DMS114 treated with DMSO at 0.1 percent for 48 hours (cell line): ENCODE measurements around the gene SMOC2.
"Not testable (repeated sequence)": the region's sequence is repeated elsewhere in the genome, so short reads cannot be mapped to it uniquely, and the experiment has no call there.

Source experiments
- DNase-seq: peaks from one replicate; lab custom pipeline; 2025; ENCODE audit not compliant: unreplicated experiment; lab: John Stamatoyannopoulos, UW

SMOC2 gene

DNA sequence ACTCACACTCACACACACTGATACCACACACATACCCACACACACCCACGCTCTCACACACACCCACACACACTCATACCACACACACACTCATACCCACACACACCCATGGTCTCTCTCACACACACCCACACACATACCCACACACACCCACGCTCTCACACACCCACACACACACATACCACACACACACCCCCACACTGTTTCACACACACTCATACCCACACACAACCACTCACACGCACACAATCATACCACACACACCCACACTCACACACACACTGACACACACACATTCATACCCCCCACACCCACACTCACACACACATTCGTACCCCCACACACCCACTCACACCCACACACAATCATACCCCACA lies 158.1 kb downstream of the SMOC2 start:
- no peak for DNase-seq

DNA sequence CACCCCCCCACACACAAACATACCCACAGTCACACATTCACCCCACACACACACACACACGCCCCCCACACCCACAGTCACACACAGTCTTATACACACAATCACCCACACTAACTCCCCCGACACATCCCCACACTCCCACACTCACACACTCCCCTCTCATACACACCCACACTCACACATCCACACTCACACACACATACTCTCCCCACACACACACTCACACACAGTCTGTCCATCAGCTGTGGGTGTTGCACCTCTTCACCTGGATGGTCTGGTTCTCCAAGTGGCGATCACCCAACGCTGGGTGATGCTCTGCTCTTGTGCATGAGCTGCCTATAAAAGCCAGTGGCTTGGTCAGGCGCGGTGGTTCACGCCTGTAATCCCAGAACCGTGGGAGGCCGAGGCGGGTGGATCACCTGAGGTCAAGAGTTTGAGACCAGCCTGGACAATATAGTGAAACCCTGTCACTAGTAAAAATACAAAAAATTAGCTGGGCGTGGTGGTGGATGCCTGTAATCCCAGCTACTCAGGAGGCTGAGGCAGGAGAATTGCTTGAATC lies 158.9 kb downstream of the SMOC2 start:
- no peak for DNase-seq

DNA sequence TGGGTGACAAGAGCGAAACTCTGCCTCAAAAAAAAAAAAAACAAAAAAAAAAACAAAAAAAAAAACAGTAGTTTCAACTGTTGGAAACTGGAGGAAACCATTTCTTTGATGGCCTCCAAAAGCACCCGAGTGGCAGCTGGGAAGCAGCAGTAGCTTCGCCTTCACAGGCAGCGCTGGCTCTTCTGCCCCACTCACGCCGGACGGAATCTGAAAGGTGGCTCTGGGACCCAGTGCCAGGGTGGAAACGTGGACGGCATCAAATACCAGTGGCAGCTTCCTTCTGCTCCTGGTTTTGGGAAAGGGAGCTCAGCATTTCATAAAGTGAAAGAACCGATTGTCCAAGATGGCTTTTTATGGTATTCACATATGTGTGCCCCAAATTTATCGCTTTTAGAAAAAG lies 159.4 kb downstream of the SMOC2 start:
- DNase-seq: no peak

DNA sequence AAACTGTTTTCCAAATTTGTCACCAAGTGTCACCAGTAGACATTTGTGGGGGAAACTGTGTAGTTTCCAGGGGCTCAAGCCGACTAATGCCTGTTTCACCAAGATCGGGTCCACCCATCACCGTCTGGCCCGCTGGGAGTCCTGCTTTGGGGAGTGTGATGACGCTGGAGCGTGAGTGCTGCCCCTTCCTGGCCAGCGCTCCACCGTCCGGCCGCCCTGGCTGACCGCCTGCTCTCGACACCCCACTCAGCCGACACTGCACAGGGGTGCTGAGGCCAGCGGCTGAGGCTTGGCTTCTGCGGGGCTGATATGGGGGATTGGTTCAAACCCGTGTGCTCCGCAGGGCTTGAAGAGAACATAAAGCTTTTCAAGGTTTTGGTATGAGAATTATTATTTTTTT lies 160.1 kb downstream of the SMOC2 start:
- DNase-seq: no peak

DNA sequence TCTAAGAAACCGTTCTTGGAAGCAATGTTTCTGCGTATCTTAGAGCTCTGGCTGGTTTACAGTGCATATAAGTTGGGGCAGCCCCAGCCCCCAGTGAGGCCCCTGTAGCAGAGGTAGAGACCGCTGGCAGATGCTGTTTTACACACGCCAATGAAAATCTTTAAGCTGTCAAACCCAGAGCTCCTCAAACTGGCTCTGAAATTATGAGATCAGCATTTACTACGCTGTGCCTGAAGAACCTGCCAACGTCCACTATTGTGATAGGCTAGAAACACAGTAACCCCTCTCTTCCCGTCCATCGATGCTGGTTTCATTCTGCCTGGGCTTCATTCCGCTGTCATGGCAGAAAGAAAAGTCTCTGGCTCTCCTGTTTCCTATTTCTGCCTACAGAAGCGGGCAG lies 160.6 kb downstream of the SMOC2 start:
- no peak for DNase-seq

DNA sequence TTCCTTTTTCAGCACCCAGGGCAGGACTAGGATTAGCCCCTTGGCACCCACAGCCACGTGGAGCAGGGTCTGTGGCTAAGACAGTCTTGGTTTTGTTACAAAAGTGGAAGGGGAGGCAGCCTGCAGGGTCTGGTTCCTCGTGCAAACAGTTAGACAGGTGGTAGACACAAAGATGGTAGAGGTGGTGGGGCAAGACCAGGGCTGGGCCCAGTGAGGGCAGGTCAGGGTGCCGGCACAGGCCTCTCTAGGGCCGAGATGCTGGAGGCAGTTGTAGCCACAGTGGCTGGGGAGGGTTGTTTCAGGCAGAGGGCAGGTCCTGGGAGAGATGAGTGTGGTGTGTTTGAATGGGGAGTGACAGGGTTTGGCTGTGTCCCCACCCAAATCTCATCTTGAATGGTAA lies 161.6 kb downstream of the SMOC2 start:
- DNase-seq: no peak

DNA sequence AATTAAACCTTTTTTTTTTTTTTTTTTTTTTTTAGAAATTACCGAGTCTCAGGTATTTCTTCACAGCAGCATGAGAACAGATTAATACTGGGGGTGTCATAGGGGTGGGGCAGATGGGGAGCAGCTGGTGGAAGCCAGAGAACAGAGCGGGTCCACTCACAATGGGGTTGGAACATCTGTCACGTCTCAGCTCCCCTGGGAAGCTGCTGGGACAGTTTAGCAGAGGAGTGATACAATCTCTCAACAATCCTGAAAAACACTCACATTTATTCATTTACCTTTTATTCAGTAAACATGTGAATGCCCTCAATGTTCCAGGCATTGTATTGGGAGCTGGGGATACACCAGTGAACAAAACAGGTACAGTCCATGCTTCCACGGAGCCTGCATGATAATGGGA lies 162.2 kb downstream of the SMOC2 start:
- DNase-seq: no peak

DNA sequence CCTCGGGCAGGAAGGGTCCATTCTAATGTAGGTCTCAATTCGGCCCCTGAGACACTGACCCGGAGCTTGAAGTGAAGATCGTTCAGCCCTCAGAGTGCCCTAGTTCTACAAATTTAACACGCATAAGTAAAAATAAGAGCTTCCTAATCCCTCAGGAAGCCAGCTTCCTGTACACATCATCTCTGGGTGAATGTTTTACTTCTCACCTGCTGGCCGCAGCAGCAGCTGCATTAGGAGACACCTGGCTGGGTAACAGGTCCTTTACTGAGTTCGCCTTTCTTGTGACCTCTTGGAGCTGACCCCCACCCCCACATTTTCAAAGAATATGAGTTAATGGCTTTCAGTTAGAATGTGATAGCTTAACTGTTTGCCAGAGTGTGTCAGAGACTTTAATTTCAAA lies 165.0 kb downstream of the SMOC2 start:
- DNase-seq: no peak

DNA sequence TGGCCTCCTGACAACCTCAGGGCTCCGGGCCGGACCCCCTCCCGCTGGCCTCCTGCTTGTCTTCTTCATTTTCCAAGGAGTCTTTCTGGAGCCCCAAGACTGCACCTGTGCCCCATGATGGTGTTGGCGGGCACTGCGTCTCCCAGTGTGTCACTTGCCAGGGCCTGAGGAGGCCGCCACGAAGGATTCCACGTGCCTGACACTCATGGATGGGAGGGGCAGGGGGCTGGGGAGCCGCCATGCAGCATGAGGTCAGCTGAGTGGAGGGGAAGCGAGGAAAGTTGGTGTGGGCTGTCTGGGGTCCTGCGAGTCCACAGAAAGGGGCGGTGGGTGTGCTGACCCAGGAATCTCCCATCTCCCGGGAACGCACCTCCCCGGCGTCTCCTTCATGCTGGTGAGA lies 165.7 kb downstream of the SMOC2 start:
- no peak for DNase-seq

DNA sequence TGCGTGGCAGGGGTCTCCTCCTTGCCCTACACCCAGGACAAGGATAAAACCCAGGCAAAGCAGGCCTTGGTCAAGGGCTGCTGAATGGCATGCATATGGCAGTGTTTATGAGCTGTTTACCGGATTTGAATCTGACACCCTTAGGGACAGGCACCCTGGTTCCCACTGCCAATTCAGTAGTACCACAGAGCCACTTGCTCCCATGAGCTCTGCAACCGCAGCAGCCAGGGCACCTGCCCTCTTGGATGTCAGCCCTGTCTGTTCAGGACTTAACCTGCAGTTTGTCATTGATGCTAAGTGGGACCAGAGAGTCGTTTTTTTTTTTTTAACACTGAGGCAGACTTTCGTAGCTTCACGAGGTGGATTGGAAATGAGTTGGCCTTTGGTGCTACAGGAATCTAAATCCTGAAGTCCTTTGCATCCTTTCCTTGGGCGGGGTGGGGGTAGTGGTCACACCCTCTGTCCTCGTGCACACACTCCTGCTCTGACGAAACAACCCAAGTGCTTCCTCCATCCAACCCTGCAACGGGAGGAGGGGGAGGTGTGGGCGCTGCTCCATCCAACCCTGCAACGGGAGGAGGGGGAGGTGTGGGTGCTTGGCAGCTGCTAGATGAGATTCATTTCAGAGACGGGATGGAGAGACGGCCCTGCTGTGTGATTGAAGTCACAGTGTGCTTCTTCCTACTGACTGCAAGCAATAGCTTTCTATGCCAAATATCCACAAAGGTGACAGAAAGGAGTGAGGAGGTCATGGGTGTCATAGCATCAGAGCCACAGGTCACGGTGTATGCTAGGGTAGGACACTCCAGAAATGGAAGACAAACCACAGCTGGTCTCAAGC lies 166.5 kb downstream of the SMOC2 start:
- no peak for DNase-seq

DNA sequence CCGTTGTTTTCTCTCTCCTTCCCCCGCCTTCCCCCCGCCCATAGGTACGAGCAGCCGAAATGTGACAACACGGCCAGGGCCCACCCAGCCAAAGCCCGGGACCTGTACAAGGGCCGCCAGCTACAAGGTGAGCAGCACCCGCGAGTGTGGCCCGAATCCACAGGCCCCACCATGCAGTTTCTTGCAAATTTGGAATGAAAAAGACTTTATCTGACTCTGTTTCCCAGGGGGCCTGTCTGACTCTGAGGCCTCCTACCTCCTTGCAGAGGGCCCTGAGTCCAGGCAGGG lies 167.1 kb downstream of the SMOC2 start:
- no peak for DNase-seq

DNA sequence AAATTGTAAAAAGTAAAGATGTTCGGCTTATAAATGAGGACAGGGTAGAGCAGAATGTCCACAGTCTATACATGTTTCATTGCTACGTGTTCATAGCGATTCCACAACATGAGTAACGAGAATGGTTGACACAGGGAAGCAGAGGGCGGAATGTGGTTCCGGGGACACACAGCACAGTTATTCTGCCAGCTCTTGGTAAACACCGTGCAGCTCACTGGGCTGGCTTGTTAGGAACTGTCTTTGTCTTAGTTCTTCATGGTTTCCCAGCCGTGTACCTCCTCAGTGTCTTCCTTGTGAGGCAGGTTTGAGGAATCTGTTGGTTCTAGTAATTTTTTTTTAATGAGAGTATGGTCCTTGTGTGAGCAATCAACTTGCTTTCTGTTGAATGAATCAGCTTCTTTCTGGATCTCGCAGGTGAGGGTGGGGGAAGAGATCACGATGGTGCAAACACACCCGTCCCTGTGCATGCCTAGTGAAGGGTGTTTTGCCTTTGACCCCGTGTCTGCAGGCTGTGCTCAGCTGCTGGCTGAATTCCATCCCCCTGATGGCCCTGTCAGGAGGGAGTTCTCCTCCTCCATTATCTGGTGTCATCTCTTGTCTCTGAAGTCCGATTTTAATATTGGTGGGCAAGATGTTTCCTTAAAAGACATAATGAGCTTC lies 168.2 kb downstream of the SMOC2 start:
- DNase-seq: no peak

DNA sequence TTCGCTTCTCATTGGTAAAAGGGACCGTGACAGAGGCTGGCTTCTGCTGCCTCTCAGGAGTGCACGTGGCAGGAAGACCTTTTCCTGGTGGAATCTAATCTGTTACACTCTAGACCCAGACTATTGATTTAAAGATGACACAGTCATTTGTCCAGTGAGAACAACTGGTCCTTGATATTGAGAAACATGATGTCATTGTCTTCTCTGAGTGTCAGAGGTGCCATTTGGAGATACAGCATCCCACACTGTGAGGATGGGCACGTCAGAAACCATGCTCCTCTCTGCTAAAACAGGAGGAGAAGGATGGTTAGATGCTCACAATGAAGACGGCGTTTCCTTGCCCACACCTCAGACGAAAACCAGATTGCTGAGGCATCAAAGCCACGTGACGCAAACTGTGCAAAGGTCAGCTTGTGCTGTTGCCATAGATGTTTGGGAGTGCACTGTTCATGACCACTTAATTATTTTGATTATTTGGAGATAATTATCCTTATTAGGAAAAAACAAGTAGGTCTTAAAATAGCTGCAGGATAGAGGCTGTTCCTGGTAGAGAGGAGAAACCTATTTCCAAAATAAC lies 169.0 kb downstream of the SMOC2 start:
- DNase-seq: no peak

DNA sequence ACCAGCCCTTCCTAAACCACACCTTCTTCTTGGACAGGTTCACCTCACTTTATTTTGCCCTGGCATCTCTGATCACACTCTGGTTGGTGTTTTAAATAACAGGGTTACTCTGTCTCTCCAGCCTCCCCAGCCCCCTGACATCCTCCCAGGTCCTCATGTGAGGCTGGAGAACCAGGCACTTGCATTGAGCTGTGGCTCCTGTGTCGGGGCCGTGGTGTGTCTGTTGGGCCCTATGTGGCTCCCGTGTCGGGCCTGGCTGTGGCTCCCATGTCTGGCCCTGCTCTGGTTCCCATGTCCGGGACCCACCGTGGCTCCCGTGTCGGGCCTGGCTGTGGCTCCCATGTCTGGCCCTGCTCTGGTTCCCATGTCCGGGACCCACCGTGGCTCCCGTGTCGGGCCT lies 170.0 kb downstream of the SMOC2 start:
- DNase-seq: not testable (repeated sequence)

DNA sequence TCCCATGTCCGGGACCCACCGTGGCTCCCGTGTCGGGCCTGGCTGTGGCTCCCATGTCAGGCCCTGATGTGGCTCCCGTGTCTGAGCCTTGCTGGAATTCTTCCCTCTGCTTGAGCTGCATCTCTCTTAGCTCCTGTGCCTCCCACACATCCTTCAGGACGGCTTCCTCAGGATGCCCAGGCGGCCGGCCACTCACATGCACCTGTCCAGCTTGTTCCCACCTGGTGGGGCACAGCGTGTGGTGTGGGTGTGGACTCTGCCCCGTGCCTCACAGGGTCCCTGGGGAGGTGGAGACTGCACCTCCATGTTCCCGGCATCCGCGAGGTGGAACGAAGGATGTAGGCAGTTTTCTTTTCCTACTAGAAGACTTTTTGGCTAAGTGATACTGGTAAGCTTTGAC lies 170.7 kb downstream of the SMOC2 start:
- DNase-seq: no peak

DNA sequence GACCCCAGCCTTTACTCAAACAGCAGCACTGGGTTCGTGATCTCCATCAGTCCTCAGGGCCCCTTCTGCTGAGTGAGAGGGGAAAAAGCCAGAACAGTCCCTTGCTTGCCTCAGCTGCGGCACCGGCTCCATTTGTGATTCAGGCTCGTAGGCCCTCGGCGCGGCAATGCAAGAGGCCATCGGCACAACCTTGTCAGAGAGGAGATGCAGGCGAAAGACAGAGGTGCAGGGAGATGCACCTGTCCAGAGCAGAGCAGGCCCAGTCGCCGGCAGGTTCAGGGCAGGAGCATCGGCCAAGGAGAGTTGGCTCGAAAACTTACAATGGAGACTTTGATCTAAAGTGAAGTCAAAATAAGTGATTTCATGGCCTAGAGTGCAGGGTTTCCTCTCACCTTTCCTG lies 171.6 kb downstream of the SMOC2 start:
- no peak for DNase-seq

DNA sequence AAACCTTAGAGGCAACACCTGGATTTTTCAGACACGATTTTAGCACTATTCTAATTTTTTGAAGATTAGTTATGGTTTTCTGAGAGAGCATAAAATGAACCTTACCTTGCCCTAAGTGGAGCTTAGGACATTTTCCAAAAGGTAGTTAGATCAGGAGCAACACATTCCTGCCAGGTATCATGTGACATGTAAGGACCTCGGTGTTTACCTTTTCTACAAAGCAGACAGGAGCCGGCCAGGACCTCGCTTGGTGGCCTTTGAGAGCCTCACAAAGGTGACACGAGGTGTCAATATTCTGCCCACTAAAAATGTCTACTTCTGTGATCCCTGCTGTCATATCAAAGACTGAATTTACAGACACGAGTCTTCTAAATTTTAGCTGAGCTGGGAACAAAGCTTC lies 174.9 kb downstream of the SMOC2 start:
- no peak for DNase-seq

DNA sequence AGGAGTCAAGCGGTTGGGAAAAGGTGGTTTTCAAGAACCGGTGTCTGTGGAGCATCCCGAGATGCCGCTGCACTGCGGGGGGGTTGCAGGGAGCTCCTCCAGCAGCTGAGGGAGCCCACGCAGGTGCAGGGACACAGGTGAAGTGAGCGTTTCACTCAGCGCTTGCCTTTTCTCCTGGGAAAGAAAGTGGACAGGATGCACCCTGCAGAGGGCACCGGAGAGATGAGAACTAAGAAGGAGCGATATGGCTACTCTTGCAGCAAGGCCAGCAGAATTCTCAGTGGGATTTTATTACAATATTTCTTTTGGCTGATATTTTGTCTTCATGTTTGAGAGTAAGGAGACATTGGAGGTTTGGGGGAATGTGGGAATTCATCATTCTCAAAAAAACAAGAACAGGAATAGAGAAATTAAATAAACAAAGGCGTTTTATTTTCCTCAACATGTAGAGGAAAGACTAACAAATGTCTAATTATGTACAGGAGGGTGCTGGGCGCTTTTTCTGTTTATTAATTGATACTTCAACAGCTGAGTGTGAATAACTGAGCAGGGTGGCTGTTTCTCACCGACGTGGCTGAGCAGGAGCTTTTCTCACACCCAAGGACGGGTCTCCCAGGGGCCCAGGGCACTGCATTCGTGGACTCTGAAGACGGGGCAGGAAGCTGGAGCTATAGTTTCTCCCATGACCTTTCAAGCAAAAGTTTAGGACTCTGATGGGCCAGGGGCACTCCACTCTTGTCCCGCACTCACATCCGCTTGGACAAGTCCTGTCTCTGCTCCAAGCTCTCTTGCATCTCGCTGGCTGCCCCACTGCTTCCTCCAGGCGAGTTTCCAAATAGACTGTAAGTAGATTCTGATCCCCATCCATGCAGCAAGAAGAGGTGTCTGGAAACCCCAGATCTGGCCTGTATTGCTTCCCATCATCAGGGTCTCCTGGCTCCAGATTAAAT lies 176.1 kb downstream of the SMOC2 start:
- DNase-seq: no peak

DNA sequence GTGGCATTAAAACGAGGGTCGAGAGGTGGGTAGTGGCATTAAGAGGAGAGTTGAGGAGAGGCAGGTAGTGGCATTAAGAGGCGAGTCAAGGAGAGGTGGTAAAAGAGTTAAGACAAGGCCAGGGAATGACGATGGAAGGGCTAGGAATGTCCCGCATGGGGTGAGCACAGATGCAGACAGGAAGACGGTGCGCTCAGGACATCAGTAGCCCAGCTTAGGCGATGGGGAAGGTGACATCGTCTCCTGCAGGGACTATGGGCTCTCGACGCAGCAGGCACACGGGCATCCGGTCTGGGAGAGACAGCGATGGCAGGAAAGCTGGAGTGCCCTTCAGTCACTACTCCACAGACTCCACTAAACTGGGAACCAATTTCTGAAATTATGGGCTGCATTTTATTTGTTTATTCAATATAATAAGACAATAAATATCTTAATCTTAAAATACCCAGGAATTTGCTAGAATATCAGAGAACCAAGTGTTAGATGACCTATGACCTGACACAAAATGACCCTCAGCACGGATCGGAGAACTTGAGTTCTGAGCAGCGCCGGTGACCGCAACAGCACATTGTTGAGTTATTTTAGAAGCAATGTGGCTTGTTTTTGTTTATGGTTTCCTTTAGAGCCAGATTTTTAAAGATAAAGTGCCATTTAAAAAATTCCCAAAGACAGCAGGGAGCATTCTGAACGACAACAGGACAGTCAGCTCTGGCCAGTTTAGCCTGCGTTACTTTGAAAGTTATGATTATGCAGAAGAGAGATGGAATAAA lies 177.7 kb downstream of the SMOC2 start:
- DNase-seq: no peak

DNA sequence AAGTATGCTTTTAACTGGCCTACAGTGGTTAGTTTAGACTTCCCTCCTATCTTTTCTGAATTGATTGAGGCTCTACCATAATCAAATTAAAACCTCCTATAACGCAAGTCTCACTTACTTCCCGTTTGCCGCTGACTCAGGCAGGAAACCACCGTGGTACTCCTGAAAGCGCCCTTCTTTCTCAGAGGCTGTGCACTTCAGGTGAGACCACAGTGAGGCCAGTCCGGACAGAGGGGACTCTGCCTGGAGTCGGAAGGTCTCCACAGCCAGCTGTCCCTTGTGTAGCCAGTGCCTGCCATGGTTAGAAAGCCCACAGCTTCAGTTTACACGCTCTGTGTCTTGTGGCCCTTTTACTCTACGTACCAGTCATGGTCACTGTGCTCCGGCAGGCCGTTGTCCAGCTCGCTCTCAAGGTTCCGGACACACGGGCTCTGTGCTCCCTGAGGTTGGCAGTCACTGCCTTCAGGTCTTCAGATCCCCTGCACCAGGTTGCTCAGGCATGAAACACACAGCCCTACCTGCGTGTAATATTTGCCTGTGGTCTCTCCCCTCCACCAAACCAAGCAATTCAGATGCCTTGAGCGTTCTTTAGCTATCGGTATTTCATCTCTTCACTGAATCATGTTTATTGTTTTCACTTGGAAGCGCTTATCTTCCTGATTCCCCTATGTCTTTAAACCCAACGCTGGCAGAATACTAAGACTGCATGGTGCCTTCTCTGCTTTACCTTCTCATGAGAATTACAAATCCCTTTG lies 178.8 kb downstream of the SMOC2 start:
- no peak for DNase-seq
